Measurements from ENCODE around the gene INPP5A. TPM values are rescaled to one million over a fixed set of nuclear protein-coding genes. Genes with fewer than 3 reads are reported as not detected.

Gene INPP5A
- total and polyA plus RNA-seq, 9 of the 15 experiments (the other 6 are each of a cell fraction or from before 2014, with no cell fraction given) = 0.66 to 11.6 (median 7.7) TPM

DNA sequence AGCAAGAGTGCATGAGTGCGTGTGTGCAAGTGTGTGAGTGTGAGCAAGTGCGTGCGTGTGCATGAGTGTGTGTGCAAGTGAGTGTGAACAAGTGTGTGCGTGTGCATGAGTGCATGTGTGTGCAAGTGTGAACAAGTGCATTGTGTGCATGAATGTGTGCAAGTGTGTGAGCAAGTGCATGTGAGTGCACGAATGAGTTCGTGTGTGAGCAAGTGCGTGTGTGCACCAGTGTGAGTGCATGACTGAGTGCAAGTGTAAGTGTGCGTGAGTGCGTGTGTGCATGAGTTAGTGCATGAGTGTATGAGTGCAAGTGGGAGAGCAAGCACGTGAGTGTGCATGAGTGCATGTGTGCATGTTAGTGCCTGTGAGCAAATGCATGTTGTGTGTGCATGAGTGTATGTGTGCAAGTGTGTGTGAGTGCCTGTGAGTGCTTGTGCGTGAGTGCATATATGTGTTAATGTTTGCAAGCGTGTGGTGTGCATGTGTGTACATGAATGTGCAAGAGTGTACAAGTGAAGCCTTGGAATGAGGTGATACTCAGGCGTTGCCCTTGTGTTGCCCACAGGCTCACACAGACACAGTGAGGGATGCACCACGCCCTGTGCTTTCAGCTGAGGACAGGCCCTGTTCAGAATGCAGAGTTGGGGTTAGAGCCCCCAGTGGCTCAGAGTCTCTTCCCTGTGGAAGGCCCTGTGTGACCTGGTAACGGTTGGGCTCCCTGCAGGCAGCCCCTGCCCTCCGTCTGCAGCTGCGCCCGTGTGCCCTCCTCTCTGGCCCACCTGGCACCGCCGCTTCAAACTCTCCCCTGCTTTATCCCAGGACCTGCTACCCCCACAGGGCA is 151.2 kb downstream of the INPP5A start:
- no peak for ATAC-seq
- no peak overlapping the region for H3K9ac ChIP-seq (ENCODE audit: insufficient read depth in 1 of 2, low read depth in 2 of 2, low read length in 2 of 2)
- BruUV-seq (replicated peaks) = no TSS peak
- no peak for FAIRE-seq
- no peak overlapping the region for H3K4me2 ChIP-seq (ENCODE audit: insufficient read depth, low read length)
- H3K27ac ChIP-seq (ENCODE audit: extremely low read depth, low read depth, low read length) = no peak overlapping the region
- no peaks in the 10 kb centered on the region for H3K36me3 ChIP-seq (ENCODE audit: control insufficient read depth, insufficient read depth, low read length)
- no peak overlapping the region for H2AFZ ChIP-seq (ENCODE audit: low read depth, low read length)
- CTCF ChIA-PET (ENCODE audit: low intra/inter-chr PET ratio) = no interaction called here
- POLR2A ChIA-PET = no interaction called here
- no peaks in the 10 kb centered on the region; the same call in 1 of the 2 replicates for H3K9me3 ChIP-seq (replicated peaks; ENCODE audit: control insufficient read depth, insufficient read depth, low read depth, low read length)
- DNase-seq (ENCODE audit: extremely low read depth in 1 of 4, low spot score in 3 of 4) = no peak
- H3K27me3 ChIP-seq (ENCODE audit: control insufficient read depth in 2 of 2, insufficient read depth in 2 of 2, low read length in 2 of 2) = no peaks in the 10 kb centered on the region
- TF ChIP-seq, protein P1, sequence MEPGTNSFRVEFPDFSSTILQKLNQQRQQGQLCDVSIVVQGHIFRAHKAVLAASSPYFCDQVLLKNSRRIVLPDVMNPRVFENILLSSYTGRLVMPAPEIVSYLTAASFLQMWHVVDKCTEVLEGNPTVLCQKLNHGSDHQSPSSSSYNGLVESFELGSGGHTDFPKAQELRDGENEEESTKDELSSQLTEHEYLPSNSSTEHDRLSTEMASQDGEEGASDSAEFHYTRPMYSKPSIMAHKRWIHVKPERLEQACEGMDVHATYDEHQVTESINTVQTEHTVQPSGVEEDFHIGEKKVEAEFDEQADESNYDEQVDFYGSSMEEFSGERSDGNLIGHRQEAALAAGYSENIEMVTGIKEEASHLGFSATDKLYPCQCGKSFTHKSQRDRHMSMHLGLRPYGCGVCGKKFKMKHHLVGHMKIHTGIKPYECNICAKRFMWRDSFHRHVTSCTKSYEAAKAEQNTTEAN (CRISPR knock-in tag; IDR thresholded peaks at IDR 0.05) = peak; percentile 90; the same call in 1 of the 2 replicates
- no peak for TF ChIP-seq RFX5 (IDR thresholded peaks at IDR 0.05; ENCODE audit: low read depth, low read length)
- no peaks in the 10 kb centered on the region for H3K9me1 ChIP-seq (ENCODE audit: control insufficient read depth, insufficient read depth, low read length)
- H3K4me3 ChIP-seq = no peak overlapping the region
- H3K79me2 ChIP-seq (ENCODE audit: control insufficient read depth, insufficient read depth, low read length) = peaks cover 3% of the 10 kb centered on the region; the same call in 1 of the 3 replicates
- 80% methylated on average over 19 of the region's 20 CpGs for WGBS (ENCODE audit: insufficient coverage, low coverage, missing lambda C conversion rate)
- peaks cover 21 to 27% of the 10 kb centered on the region in 2 experiments for H3K4me1 ChIP-seq (replicated peaks in 1 of 2; ENCODE audit: control insufficient read depth in 2 of 2, insufficient read depth in 2 of 2, low read length in 2 of 2)
- in situ Hi-C loops (cut with MboI) (no loop called here), intact Hi-C loops (cut with micrococcal nuclease) (no loop called here)
- no peaks in the 10 kb centered on the region for H4K20me1 ChIP-seq (replicated peaks; ENCODE audit: control insufficient read depth, insufficient read depth, low read length)

All from K562 (cell line).